H1 (cell line): ENCODE measurements around the gene CRYBA4. TPM values are rescaled to one million over a fixed set of nuclear protein-coding genes. Genes with fewer than 3 reads are reported as not detected.

Experiments
- CTCF ChIA-PET: fragments of 300-600 bp; sonication (Branson Sonifier 250); formaldehyde crosslinking; loops from one replicate; lab custom pipeline; 2021; ENCODE audit not compliant: partially characterized antibody; lab: Charles Lee
- POLR2A ChIA-PET: fragments of 300-600 bp; sonication (Branson Sonifier 250); formaldehyde crosslinking; loops from one replicate; lab custom pipeline; 2021; ENCODE audit warnings: inconsistent platforms; ENCODE audit not compliant: partially characterized antibody; lab: Charles Lee
- DNase-seq, 2 experiments: peaks; one replicate each; pipeline versions ENCODE4 v3.0.0 to v3.0.0-alpha.2; 2010 to 2022; ENCODE audit warnings: low spot score in 2 of 2, low read depth in 1 of 2, mixed read lengths in 1 of 2
- FAIRE-seq: peaks from 2 replicates; lab custom pipeline; 2011; peaks lifted over from hg19 to GRCh38; lab: Jason Lieb, UNC
- H2AFZ ChIP-seq: 2 replicates; pipeline ENCODE4 v1.8.1; 2012; ENCODE audit warnings: low read length, inconsistent platforms
- H2AK5ac ChIP-seq: 2 replicates; pipeline ENCODE4 v1.6.1; 2013; ENCODE audit warnings: low read depth, low read length
- H2BK120ac ChIP-seq: replicated peaks from 2 replicates; pipeline ENCODE3; 2013; ENCODE audit warnings: low read depth, low read length, inconsistent platforms
- H2BK12ac ChIP-seq: 2 replicates; pipeline ENCODE4 v1.6.1; 2013; ENCODE audit warnings: low read depth, low read length
- H2BK15ac ChIP-seq: 2 replicates; pipeline ENCODE4 v1.6.1; 2013; ENCODE audit warnings: low read length
- H2BK20ac ChIP-seq: 2 replicates; pipeline ENCODE4 v1.6.1; 2013; ENCODE audit warnings: low read length
- H2BK5ac ChIP-seq: 2 replicates; pipeline ENCODE4 v1.6.1; 2013; ENCODE audit warnings: low read depth, low read length
- H3K14ac ChIP-seq: 2 replicates; pipeline ENCODE4 v1.6.1; 2013; ENCODE audit warnings: inconsistent platforms; ENCODE audit not compliant: insufficient read length
- H3K18ac ChIP-seq: 2 replicates; pipeline ENCODE4 v1.6.1; 2013; ENCODE audit warnings: low read length; ENCODE audit errors: extremely low read depth
- H3K23ac ChIP-seq: 2 replicates; pipeline ENCODE4 v1.6.1; 2013; ENCODE audit warnings: inconsistent platforms; ENCODE audit not compliant: insufficient read length
- H3K23me2 ChIP-seq: 2 replicates; pipeline ENCODE4 v1.6.1; 2013; ENCODE audit warnings: low read depth, low read length
- H3K27ac ChIP-seq: 2 replicates; pipeline ENCODE4 v1.6.1; 2011; ENCODE audit warnings: low read depth, low read length, inconsistent platforms
- H3K27me3 ChIP-seq, 4 experiments: replicated peaks in 1 of 4; 1 replicate in 1 of 4; 2 replicates in 3 of 4; pipeline versions ENCODE4 v1.6.1 to v1.8.1; 2011 to 2013; ENCODE audit warnings: low read length in 3 of 4, mild to moderate bottlenecking in 3 of 4, inconsistent platforms in 2 of 4, mixed read lengths in 2 of 4, moderate library complexity in 1 of 4; ENCODE audit not compliant: control insufficient read depth in 3 of 4, insufficient read depth in 3 of 4; ENCODE audit errors: extremely low read depth in 1 of 4
- H3K36me3 ChIP-seq, 4 experiments: 2 replicates each; pipeline versions ENCODE4 v1.6.1 to v1.8.1; 2011 to 2013; ENCODE audit warnings: mild to moderate bottlenecking in 4 of 4, low read length in 3 of 4, moderate library complexity in 2 of 4, control low read depth in 1 of 4, inconsistent platforms in 1 of 4; ENCODE audit not compliant: insufficient read depth in 4 of 4, control insufficient read depth in 2 of 4
- H3K4ac ChIP-seq: replicated peaks from 2 replicates; pipeline ENCODE3; 2013; ENCODE audit warnings: low read length, low read depth, mixed read lengths, inconsistent platforms; ENCODE audit not compliant: insufficient read length
- H3K4me1 ChIP-seq, 4 experiments: replicated peaks in 1 of 4; 1 replicate in 1 of 4; 2 replicates in 3 of 4; pipeline versions ENCODE4 v1.6.1 to v1.8.1; 2011 to 2013; ENCODE audit warnings: low read length in 3 of 4, inconsistent platforms in 2 of 4, mixed read lengths in 1 of 4; ENCODE audit not compliant: insufficient read depth in 4 of 4, control insufficient read depth in 3 of 4
- H3K4me2 ChIP-seq, 2 experiments: 2 replicates each; pipeline versions ENCODE4 v1.6.1 to v1.8.1; 2011 to 2013; ENCODE audit warnings: low read depth in 2 of 2, low read length in 2 of 2, control low read depth in 1 of 2, inconsistent platforms in 1 of 2, mild to moderate bottlenecking in 1 of 2; ENCODE audit not compliant: insufficient read depth in 1 of 2
- H3K4me3 ChIP-seq, 4 experiments: fragments of 200-600, 300-600 bp in 1 of 4; sonication (generic), shearing (Covaris generic), sonication (Bioruptor Twin) in 1 of 4; 2 replicates each; pipeline versions ENCODE4 v1.5.1 to v1.8.1; 2011 to 2016; ENCODE audit warnings: low read length in 4 of 4, low read depth in 3 of 4, control low read depth in 2 of 4, inconsistent platforms in 2 of 4, mild to moderate bottlenecking in 2 of 4, mixed read lengths in 1 of 4, moderate library complexity in 1 of 4; ENCODE audit not compliant: insufficient read depth in 2 of 4; ENCODE audit errors: extremely low read depth in 1 of 4
- H3K56ac ChIP-seq: replicated peaks from 2 replicates; pipeline ENCODE3; 2013; ENCODE audit warnings: low read depth, mild to moderate bottlenecking, mixed read lengths, low read length, inconsistent platforms; ENCODE audit not compliant: insufficient read length
- H3K79me1 ChIP-seq: 2 replicates; pipeline ENCODE4 v1.6.1; 2013; ENCODE audit warnings: low read depth, low read length, control low read depth
- H3K79me2 ChIP-seq, 2 experiments: 2 replicates each; pipeline versions ENCODE4 v1.6.1 to v1.8.1; 2012 to 2013; ENCODE audit warnings: low read length in 2 of 2, mild to moderate bottlenecking in 2 of 2, inconsistent platforms in 1 of 2; ENCODE audit not compliant: insufficient read depth in 2 of 2, control insufficient read depth in 1 of 2
- H3K9ac ChIP-seq, 4 experiments: replicated peaks in 1 of 4; 1 replicate in 1 of 4; 2 replicates in 3 of 4; pipeline versions ENCODE4 v1.6.1 to v1.8.1; 2011 to 2013; ENCODE audit warnings: low read depth in 3 of 4, low read length in 3 of 4, control low read depth in 2 of 4, mild to moderate bottlenecking in 2 of 4, moderate library complexity in 2 of 4, inconsistent platforms in 1 of 4; ENCODE audit errors: extremely low read depth in 1 of 4
- H3K9me3 ChIP-seq, 2 experiments: 2 replicates each; pipeline versions ENCODE4 v1.6.1 to v1.8.1; 2012 to 2013; ENCODE audit warnings: mild to moderate bottlenecking in 2 of 2, moderate library complexity in 2 of 2, control low read depth in 1 of 2, inconsistent platforms in 1 of 2, low read depth in 1 of 2, low read length in 1 of 2, mixed read lengths in 1 of 2; ENCODE audit not compliant: insufficient read depth in 2 of 2
- H4K20me1 ChIP-seq, 2 experiments: replicated peaks in 1 of 2; 2 replicates each; pipeline versions ENCODE3 to v1.8.1; 2011 to 2013; ENCODE audit warnings: inconsistent platforms in 2 of 2, low read length in 2 of 2, mild to moderate bottlenecking in 1 of 2; ENCODE audit not compliant: insufficient read depth in 2 of 2, control insufficient read depth in 1 of 2
- H4K5ac ChIP-seq: 2 replicates; pipeline ENCODE4 v1.6.1; 2013; ENCODE audit warnings: low read length, low read depth, mixed read lengths, inconsistent platforms; ENCODE audit not compliant: insufficient read length
- H4K8ac ChIP-seq: 2 replicates; pipeline ENCODE4 v1.8.0; 2013; ENCODE audit warnings: mild to moderate bottlenecking, moderate library complexity, low read length, inconsistent platforms; ENCODE audit not compliant: insufficient read depth; ENCODE audit errors: extremely low read depth
- H4K91ac ChIP-seq: replicated peaks from 2 replicates; pipeline ENCODE3; 2013; ENCODE audit warnings: low read length, mixed read lengths, inconsistent platforms; ENCODE audit not compliant: insufficient read length
- CTCF ChIP-seq, 3 experiments: IDR thresholded peaks; 1 replicate in 2 of 3; 2 replicates in 1 of 3; pipeline versions ENCODE4 v1.5.1 to v1.6.1; 2011; ENCODE audit warnings: low read length in 3 of 3, mild to moderate bottlenecking in 3 of 3, inconsistent platforms in 2 of 3, low read depth in 1 of 3, moderate library complexity in 1 of 3; ENCODE audit not compliant: insufficient read depth in 1 of 3; ENCODE audit errors: control extremely low read depth in 1 of 3
- RAD21 ChIP-seq, 2 experiments: IDR thresholded peaks in 1 of 2; conservative IDR thresholded peaks in 1 of 2; 2 replicates each; pipeline ENCODE4 v1.6.1; 2011; ENCODE audit warnings: low read depth in 2 of 2, low read length in 2 of 2, improper control_type of control experiment in 1 of 2, inconsistent platforms in 1 of 2, mild to moderate bottlenecking in 1 of 2, moderate library complexity in 1 of 2
- YY1 ChIP-seq: IDR thresholded peaks from 2 replicates; pipeline ENCODE4 v1.6.1; 2011; ENCODE audit warnings: low read depth, mild to moderate bottlenecking, low read length
- WGBS, 2 experiments: shearing (Covaris generic) in 1 of 2; methylation state at CpG; one replicate each; pipeline versions ENCODE4 v1.1.6 to v1.1.7; 2013 to 2015; ENCODE audit warnings: low lambda C conversion rate in 2 of 2, mixed read lengths in 2 of 2, inconsistent platforms in 1 of 2, low coverage in 1 of 2, missing lambda C conversion rate in 1 of 2; ENCODE audit not compliant: insufficient replicate concordance in 2 of 2, insufficient coverage in 1 of 2, insufficient read length in 1 of 2; ENCODE audit errors: extremely low coverage in 1 of 2, missing lambda C conversion rate in 1 of 2; 5-methylcytosine and 5-hydroxymethylcytosine counted together
- polyA plus RNA-seq, 7 experiments: library from polyadenylated mRNA; depleted of rRNA in 3 of 7; stranded (reverse) in 5 of 7; unstranded in 2 of 7; fragments of >200 nt in 5 of 7; fragments of 200-250 nt in 2 of 7; gene quantifications; 1 replicate in 5 of 7; 2 replicates in 1 of 7; 4 replicates in 1 of 7; pipeline versions ENCODE4 v1.2.1 to v1.2.3, GENCODE V29; 2011 to 2013; ENCODE audit warnings: missing spikeins in 2 of 7, mixed read lengths in 2 of 7
- total RNA-seq: library from RNA; stranded (reverse); fragmentation: NEBNext Ultra II Directional; extraction: Animal tissue kit (Norgen Biotek cat#: 25700); gene quantifications from 2 replicates; pipeline ENCODE4 v1.2.1, GENCODE V29; 2021

CRYBA4 gene
- total and polyA plus RNA-seq, 2 of the 8 experiments (the other 6 are each of a cell fraction or from before 2014, with no cell fraction given), result 0.67 to 3.1 TPM

GRCh38 chr22:26669060-26669481 lies 47.3 kb downstream of the CRYBA4 start:
- no peak overlapping the region for H3K4me3 ChIP-seq
- peaks cover 6 to 24% (median 16%) of the 10 kb centered on the region in 4 experiments for H3K4me1 ChIP-seq
- H3K4me2 ChIP-seq, result no peak overlapping the region
- H3K14ac ChIP-seq, result no peak overlapping the region
- no peak overlapping the region for H2BK120ac ChIP-seq
- no peak overlapping the region for H3K23ac ChIP-seq
- peaks cover 11% of the 10 kb centered on the region for H3K23me2 ChIP-seq
- ChIA-PET POLR2A (interaction anchor here (1.0 to 2.8 kb wide), 7 partner anchors 8 to 55 kb away, joined by 3 to 14 read pairs (median 5); partner anchors contain the start of gene MIAT), CTCF (interaction anchor here (0.7 to 6.5 kb wide), 14 partner anchors 8 to 1154 kb away, joined by 3 to 38 read pairs (median 3); no protein-coding TSS in a partner anchor)
- peaks cover 9% of the 10 kb centered on the region for H3K79me1 ChIP-seq
- H2BK15ac ChIP-seq, result 0 out of 2 replicates have a peak overlapping the region, but pooled peaks have one; percentile 12
- peak overlapping the region; percentile 81; the same call in 1 of the 2 replicates for H2BK5ac ChIP-seq
- H4K20me1 ChIP-seq, result no peaks in the 10 kb centered on the region
- peak in 1 of 2 experiments; percentile 79 for DNase-seq
- no peak overlapping the region for H4K91ac ChIP-seq
- no peak overlapping the region for H3K56ac ChIP-seq
- H3K36me3 ChIP-seq, result peaks cover 11 to 34% (median 21%) of the 10 kb centered on the region in 4 experiments
- H2BK20ac ChIP-seq, result no peak overlapping the region
- WGBS, 2 experiments, result 56% methylated on average over 2 of the region's 2 CpGs; no CpG with 5 or more reads in 1 of the 2 experiments
- H3K79me2 ChIP-seq, result peaks cover 0 to 14% of the 10 kb centered on the region in 2 experiments; a peak in 1 of 4 replicates
- no peak overlapping the region for H3K27ac ChIP-seq
- H2AK5ac ChIP-seq, result no peak overlapping the region
- H3K4ac ChIP-seq, result no peak overlapping the region
- no peak overlapping the region for H4K5ac ChIP-seq
- H4K8ac ChIP-seq, result no peak overlapping the region
- H3K18ac ChIP-seq, result no peak overlapping the region
- H3K9me3 ChIP-seq, result no peaks in the 10 kb centered on the region
- FAIRE-seq, result peak; percentile 75
- H2BK12ac ChIP-seq, result no peak overlapping the region
- H3K9ac ChIP-seq, result no peak overlapping the region
- H3K27me3 ChIP-seq, result no peaks in the 10 kb centered on the region
- H2AFZ ChIP-seq, result no peak overlapping the region
- TF ChIP-seq RAD21 (IDR thresholded peaks at IDR 0.05 in 1 of 2, conservative IDR thresholded peaks at IDR 0.05 in 1 of 2; ENCODE audit: low read depth in 2 of 2, low read length in 2 of 2) (peak; percentile 34 to 55; a peak in 3 of 4 replicates), CTCF (IDR thresholded peaks at IDR 0.05; ENCODE audit: control extremely low read depth in 1 of 3, insufficient read depth in 1 of 3, low read depth in 1 of 3, low read length in 3 of 3) (peak; percentile 67 to 78 (median 69)), YY1 (no peak)
